DMS53 treated with DMSO at 0.1 percent for 48 hours (cell line): ENCODE data around the gene ADRA2A.

Experiments
- DNase-seq: peaks from one replicate; lab custom pipeline; 2025; ENCODE audit not compliant: unreplicated experiment; lab: John Stamatoyannopoulos, UW

Gene ADRA2A

DNA sequence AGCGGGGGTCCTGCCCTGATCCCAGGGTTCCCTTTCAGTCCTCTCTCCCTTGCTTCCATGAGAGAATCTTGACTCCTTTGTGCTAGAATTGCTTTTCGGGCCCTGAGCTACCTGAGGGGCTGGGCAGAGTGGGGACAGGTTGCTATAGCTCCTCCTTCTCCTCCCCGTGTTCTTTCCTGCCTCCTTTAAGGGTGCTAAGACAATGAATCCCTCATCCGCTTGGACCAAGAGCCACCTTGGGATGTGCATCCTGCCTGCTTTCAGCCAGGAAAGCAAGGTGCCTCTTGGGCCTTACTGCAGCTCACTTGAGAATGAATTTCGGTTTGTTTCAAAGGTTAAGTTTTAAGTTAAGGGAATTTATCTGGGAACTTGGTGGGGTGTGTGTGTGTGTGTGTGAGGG is 53.6 kb downstream of the ADRA2A start:
- DNase-seq = no peak
